Mesenchymal stem cell (in vitro differentiated cells and primary cell): ENCODE measurements around the gene IRF2BPL.

Source experiments
- DNase-seq: peaks from one replicate; pipeline ENCODE4 v3.0.0-alpha.2; 2013
- H2AFZ ChIP-seq: one replicate; pipeline ENCODE4 v1.6.1; 2013; ENCODE audit warnings: low read depth, mild to moderate bottlenecking, control low read depth, inconsistent platforms, low read length, moderate library complexity
- H2AK5ac ChIP-seq: 2 replicates; pipeline ENCODE4 v1.6.1; 2013; ENCODE audit warnings: low read length, moderate library complexity, mild to moderate bottlenecking, inconsistent platforms; ENCODE audit not compliant: severe bottlenecking
- H2BK120ac ChIP-seq: one replicate; pipeline ENCODE4 v1.6.1; 2013; ENCODE audit warnings: low read depth, mild to moderate bottlenecking, inconsistent platforms, low read length, moderate library complexity
- H2BK12ac ChIP-seq, 2 experiments: one replicate each; pipeline ENCODE4 v1.6.1; 2013; ENCODE audit warnings: inconsistent platforms in 2 of 2, low read length in 2 of 2, mild to moderate bottlenecking in 2 of 2, moderate library complexity in 2 of 2, control low read depth in 1 of 2
- H2BK15ac ChIP-seq: one replicate; pipeline ENCODE4 v1.6.1; 2013; ENCODE audit warnings: mild to moderate bottlenecking, low read depth, inconsistent platforms; ENCODE audit not compliant: poor library complexity, severe bottlenecking
- H2BK5ac ChIP-seq: 2 replicates; pipeline ENCODE4 v1.6.1; 2013; ENCODE audit warnings: low read depth, mild to moderate bottlenecking, low read length, control low read depth, inconsistent platforms; ENCODE audit not compliant: poor library complexity, severe bottlenecking
- H3K14ac ChIP-seq, 2 experiments: one replicate each; pipeline ENCODE4 v1.6.1; 2013; ENCODE audit warnings: inconsistent platforms in 2 of 2, low read length in 2 of 2, control low read depth in 1 of 2, mild to moderate bottlenecking in 1 of 2, moderate library complexity in 1 of 2
- H3K18ac ChIP-seq, 2 experiments: one replicate each; pipeline ENCODE4 v1.6.1; 2013; ENCODE audit warnings: inconsistent platforms in 2 of 2, low read length in 2 of 2, control low read depth in 1 of 2, low read depth in 1 of 2, mild to moderate bottlenecking in 1 of 2
- H3K23ac ChIP-seq, 2 experiments: one replicate each; pipeline ENCODE4 v1.6.1; 2013; ENCODE audit warnings: inconsistent platforms in 2 of 2, low read length in 2 of 2, mild to moderate bottlenecking in 2 of 2, moderate library complexity in 2 of 2, control low read depth in 1 of 2
- H3K27ac ChIP-seq: 2 replicates; pipeline ENCODE4 v1.5.1; 2013; ENCODE audit warnings: mild to moderate bottlenecking, moderate library complexity, low read length, control low read depth, inconsistent platforms; ENCODE audit not compliant: poor library complexity, severe bottlenecking
- H3K27me3 ChIP-seq, 2 experiments: 2 replicates each; pipeline versions ENCODE4 v1.6.1 to v1.7.0; 2013; ENCODE audit warnings: low read length in 2 of 2, mild to moderate bottlenecking in 2 of 2, moderate library complexity in 2 of 2, control low read depth in 1 of 2, inconsistent platforms in 1 of 2; ENCODE audit not compliant: control insufficient read depth in 1 of 2, insufficient read depth in 1 of 2
- H3K36me3 ChIP-seq, 2 experiments: 2 replicates each; pipeline versions ENCODE4 v1.6.1 to v1.7.0; 2013; ENCODE audit warnings: low read length in 2 of 2, control low read depth in 1 of 2, inconsistent platforms in 1 of 2, low read depth in 1 of 2, mild to moderate bottlenecking in 1 of 2; ENCODE audit not compliant: insufficient read depth in 2 of 2, control insufficient read depth in 1 of 2
- H3K4ac ChIP-seq, 2 experiments: one replicate each; pipeline ENCODE4 v1.6.1; 2013; ENCODE audit warnings: inconsistent platforms in 2 of 2, low read length in 2 of 2, mild to moderate bottlenecking in 2 of 2, moderate library complexity in 2 of 2, control low read depth in 1 of 2, low read depth in 1 of 2
- H3K4me1 ChIP-seq: 2 replicates; pipeline ENCODE4 v1.6.1; 2013; ENCODE audit warnings: low read depth, low read length, control low read depth; ENCODE audit not compliant: control insufficient read depth, insufficient read depth
- H3K4me2 ChIP-seq: 2 replicates; pipeline ENCODE4 v1.6.1; 2013; ENCODE audit warnings: low read length, mild to moderate bottlenecking, inconsistent platforms; ENCODE audit not compliant: poor library complexity, severe bottlenecking
- H3K4me3 ChIP-seq, 2 experiments: 2 replicates each; pipeline versions ENCODE4 v1.5.1 to v1.7.0; 2013; ENCODE audit warnings: low read length in 2 of 2, mild to moderate bottlenecking in 2 of 2, control low read depth in 1 of 2, low read depth in 1 of 2; ENCODE audit not compliant: insufficient read depth in 1 of 2
- H3K79me1 ChIP-seq: replicated peaks from 2 replicates; pipeline ENCODE4 v1.6.1; 2013; ENCODE audit warnings: mild to moderate bottlenecking, control low read depth, low read length, inconsistent platforms; ENCODE audit not compliant: poor library complexity, severe bottlenecking
- H3K9ac ChIP-seq: 2 replicates; pipeline ENCODE4 v1.7.0; 2013; ENCODE audit warnings: mild to moderate bottlenecking, low read length, moderate library complexity
- H3K9me3 ChIP-seq: 2 replicates; pipeline ENCODE4 v1.7.0; 2013; ENCODE audit warnings: mild to moderate bottlenecking, low read length; ENCODE audit not compliant: control insufficient read depth
- H4K8ac ChIP-seq: one replicate; pipeline ENCODE4 v1.6.1; 2013; ENCODE audit warnings: inconsistent platforms, mild to moderate bottlenecking, low read length, moderate library complexity
- H4K91ac ChIP-seq: one replicate; pipeline ENCODE4 v1.6.1; 2013; ENCODE audit warnings: mild to moderate bottlenecking, low read length, inconsistent platforms
- WGBS: methylation state at CpG from one replicate; pipeline ENCODE4 v1.1.7; 2013; ENCODE audit warnings: mixed read lengths; 5-methylcytosine and 5-hydroxymethylcytosine counted together

The IRF2BPL gene

DNA sequence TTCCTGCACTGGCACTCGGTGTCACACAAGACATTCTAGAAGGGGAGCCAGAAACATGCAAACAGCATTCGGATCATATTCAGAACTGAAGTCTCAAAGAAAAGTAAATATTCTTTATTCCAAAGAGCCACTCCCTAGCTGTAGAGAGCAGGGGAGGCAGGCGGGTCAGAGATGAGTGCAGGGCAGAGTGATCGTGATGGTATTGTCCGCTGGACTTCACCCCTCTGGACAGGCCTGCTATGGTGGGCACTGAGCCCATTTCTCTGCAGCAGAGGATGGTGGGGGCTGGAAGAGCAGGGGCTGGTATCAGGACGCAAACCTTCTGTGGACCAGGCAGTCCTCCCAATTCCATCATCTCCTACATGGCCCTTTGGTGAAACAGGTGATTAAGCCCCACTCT, 25.6 kb downstream of the IRF2BPL start:
- no peak overlapping the region for H3K4me3 ChIP-seq
- 86% methylated on average over 5 of the region's 6 CpGs for WGBS
- H2BK12ac ChIP-seq, result no peak overlapping the region
- H2AK5ac ChIP-seq, result no peak overlapping the region
- H3K27me3 ChIP-seq, result no peaks in the 10 kb centered on the region
- no peak overlapping the region for H2BK5ac ChIP-seq
- DNase-seq, result no peak
- H3K23ac ChIP-seq, result no peak overlapping the region
- no peak overlapping the region for H3K14ac ChIP-seq
- H3K4me1 ChIP-seq, result peaks cover 29% of the 10 kb centered on the region
- no peak overlapping the region for H3K27ac ChIP-seq
- no peak overlapping the region for H2BK120ac ChIP-seq
- no peak overlapping the region for H4K8ac ChIP-seq
- H4K91ac ChIP-seq, result no peak overlapping the region
- no peak overlapping the region for H3K9ac ChIP-seq
- H3K18ac ChIP-seq, result no peak overlapping the region
- no peaks in the 10 kb centered on the region for H3K79me1 ChIP-seq
- no peak overlapping the region for H3K4ac ChIP-seq
- no peak overlapping the region for H3K4me2 ChIP-seq
- no peaks in the 10 kb centered on the region for H3K9me3 ChIP-seq
- H2AFZ ChIP-seq, result no peak overlapping the region
- no peak overlapping the region for H2BK15ac ChIP-seq
- no peaks in the 10 kb centered on the region for H3K36me3 ChIP-seq

DNA sequence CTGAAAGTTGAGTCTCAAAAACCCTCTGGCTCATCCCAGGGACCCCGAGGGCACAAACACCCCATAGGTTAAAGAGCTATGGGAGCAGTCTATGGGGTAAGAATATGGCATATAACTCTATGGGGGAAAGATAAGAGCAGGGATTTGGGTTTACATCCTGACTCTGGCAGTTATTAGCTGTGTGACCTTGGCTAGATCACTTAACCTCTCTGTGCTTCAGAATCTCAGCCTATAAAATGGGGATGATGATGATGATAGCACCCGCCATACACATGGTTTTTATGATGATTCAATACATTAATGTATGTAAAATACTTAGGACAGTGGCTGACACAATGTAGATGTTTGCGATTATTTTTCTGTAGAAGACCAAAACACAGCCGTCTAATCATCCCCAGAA, 26.2 kb downstream of the IRF2BPL start:
- Histone ChIP-seq H4K91ac (no peak overlapping the region), H2BK15ac (no peak overlapping the region), H2AK5ac (no peak overlapping the region), H4K8ac (no peak overlapping the region), H3K27ac (no peak overlapping the region), H3K23ac (no peak overlapping the region), H3K18ac (no peak overlapping the region), H3K14ac (no peak overlapping the region), H3K27me3 (no peaks in the 10 kb centered on the region), H2BK120ac (no peak overlapping the region), H3K9ac (no peak overlapping the region), H3K4me1 (peaks cover 27% of the 10 kb centered on the region), H3K36me3 (no peaks in the 10 kb centered on the region), H3K4me3 (no peak overlapping the region), H2BK12ac (peak overlapping the region in 1 of 2 experiments; percentile 33), H3K4me2 (no peak overlapping the region), H3K9me3 (no peaks in the 10 kb centered on the region), H2AFZ (no peak overlapping the region), H3K79me1 (no peaks in the 10 kb centered on the region), H3K4ac (no peak overlapping the region), H2BK5ac (no peak overlapping the region)
- no peak for DNase-seq
- 95% methylated on average over 3 of the region's 4 CpGs for WGBS

DNA sequence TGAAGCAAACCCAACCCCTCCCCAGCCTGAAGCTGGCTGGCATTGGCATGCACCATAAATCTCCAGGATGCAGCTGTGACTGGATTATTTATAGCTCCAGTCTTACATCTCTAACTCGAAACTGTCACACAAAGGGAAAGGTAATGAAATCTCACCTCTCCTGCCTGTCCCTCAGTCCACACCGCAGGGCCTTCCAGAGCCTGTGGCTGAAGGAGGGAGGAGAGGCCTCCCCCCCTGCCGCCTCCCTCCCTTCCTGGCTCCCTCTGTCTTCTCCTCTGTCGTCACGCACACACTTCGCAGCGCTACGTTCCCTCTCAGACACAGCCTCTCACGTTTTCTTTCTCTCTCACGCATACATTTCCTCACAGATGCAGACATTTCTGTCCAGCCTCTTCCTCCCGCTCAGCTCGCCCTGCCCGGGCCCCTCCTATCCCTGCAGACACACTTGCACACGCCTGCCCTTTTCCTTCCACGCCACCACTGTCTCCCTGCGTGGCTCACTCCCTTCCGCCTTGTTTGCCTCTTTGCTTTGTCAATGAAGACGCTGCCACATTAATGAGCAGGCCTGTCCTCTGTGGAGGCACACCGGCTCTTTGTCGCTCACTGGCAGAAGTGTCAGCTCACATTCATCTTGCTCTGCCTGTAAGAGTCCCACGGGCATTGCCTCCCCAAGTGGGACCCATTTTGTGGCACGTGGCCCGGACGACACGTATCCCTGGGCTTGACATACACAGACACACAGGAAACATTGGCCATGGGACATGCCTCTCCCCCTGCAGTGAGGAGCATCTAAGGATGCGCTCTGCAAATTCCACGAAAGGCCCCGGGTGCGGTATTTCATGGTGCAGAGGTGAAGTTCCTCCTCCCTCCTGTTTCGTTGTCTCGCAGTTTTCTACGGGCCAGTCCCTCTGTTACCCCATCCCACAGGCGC, 27.9 kb downstream of the IRF2BPL start:
- Histone ChIP-seq H3K4me3 (peak overlapping the region in 1 of 2 experiments; percentile 66), H2BK12ac (peak overlapping the region; percentile 69 to 93), H2BK5ac (no peak overlapping the region), H3K9me3 (no peaks in the 10 kb centered on the region), H4K8ac (peak overlapping the region; percentile 93), H3K23ac (no peak overlapping the region), H3K4ac (peak overlapping the region in 1 of 2 experiments; percentile 66), H3K79me1 (no peaks in the 10 kb centered on the region), H3K4me2 (no peak overlapping the region), H3K18ac (peak overlapping the region; percentile 80 to 84), H3K36me3 (no peaks in the 10 kb centered on the region), H3K4me1 (peaks cover 40% of the 10 kb centered on the region), H3K27ac (no peak overlapping the region), H2AK5ac (no peak overlapping the region), H3K27me3 (no peaks in the 10 kb centered on the region), H3K9ac (peak overlapping the region; percentile 83), H2BK15ac (peak overlapping the region; percentile 41), H2AFZ (peak overlapping the region; percentile 11), H3K14ac (peak overlapping the region in 1 of 2 experiments; percentile 3), H4K91ac (peak overlapping the region; percentile 70), H2BK120ac (peak overlapping the region; percentile 29)
- DNase-seq, result peak; percentile 96
- WGBS, result 50% methylated on average over 33 of the region's 33 CpGs

DNA sequence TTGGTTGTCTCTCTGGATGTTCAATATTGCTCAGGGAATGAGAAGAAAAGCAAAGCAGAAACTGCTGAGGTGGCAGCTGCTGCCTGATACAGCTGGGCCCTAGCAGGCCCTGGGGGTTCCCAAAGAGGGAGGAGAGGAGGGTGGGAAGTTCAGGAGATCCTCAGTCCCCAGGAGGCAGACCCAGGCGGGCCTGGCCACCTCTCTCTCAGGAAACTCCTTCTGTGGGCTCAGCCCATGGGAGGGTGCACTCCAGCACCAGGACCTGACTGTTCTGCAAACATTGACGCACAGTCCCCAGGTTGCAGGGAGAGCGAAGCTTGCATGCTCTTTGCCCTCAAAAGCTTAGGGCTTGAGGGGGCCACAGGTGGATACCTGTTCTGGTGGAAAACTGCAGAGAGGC, 29.6 kb downstream of the IRF2BPL start:
- Histone ChIP-seq H2AFZ (no peak overlapping the region), H3K4ac (no peak overlapping the region), H3K4me1 (peaks cover 46% of the 10 kb centered on the region), H3K4me3 (no peak overlapping the region), H3K79me1 (no peaks in the 10 kb centered on the region), H2BK120ac (no peak overlapping the region), H3K14ac (no peak overlapping the region), H3K18ac (no peak overlapping the region), H3K36me3 (no peaks in the 10 kb centered on the region), H4K8ac (no peak overlapping the region), H2BK5ac (no peak overlapping the region), H3K27me3 (no peaks in the 10 kb centered on the region), H3K23ac (no peak overlapping the region), H2AK5ac (peak overlapping the region; percentile 55), H3K4me2 (no peak overlapping the region), H2BK15ac (no peak overlapping the region), H3K9ac (no peak overlapping the region), H4K91ac (peak overlapping the region; percentile 8), H3K27ac (no peak overlapping the region), H2BK12ac (no peak overlapping the region), H3K9me3 (no peaks in the 10 kb centered on the region)
- no peak for DNase-seq
- 88% methylated on average over 3 of the region's 3 CpGs for WGBS
